ENCODE data around the gene PDE4D.

GRCh38 chr5:59558501-59558900 is 335.0 kb downstream of the PDE4D start:
- no peak for TF ChIP-seq ZNF384 (IDR thresholded peaks at IDR 0.05)
- no peak for TF ChIP-seq FOXA1 (IDR thresholded peaks at IDR 0.05)

Measured in HEK293T (cell line).